ENCODE measurements around the gene IKBKG.
"Not testable (repeated sequence)": the region's sequence is repeated elsewhere in the genome, so short reads cannot be mapped to it uniquely, and the experiment has no call there.

Gene IKBKG

GRCh38 chrX:154570361-154570760, 22.9 kb downstream of the IKBKG start:
- not testable (repeated sequence) for DNase-seq

GRCh38 chrX:154573061-154573460, 25.6 kb downstream of the IKBKG start:
- not testable (repeated sequence) for DNase-seq

GRCh38 chrX:154575076-154575475, 27.7 kb downstream of the IKBKG start:
- DNase-seq: not testable (repeated sequence)

GRCh38 chrX:154582994-154583393, 35.6 kb downstream of the IKBKG start:
- not testable (repeated sequence) for DNase-seq

- DNase-seq: not testable (repeated sequence)
Observed at GRCh38 chrX:154584585-154585183, 37.3 kb downstream of the IKBKG start, which contains the start of gene CTAG1A. CTAG1A (plus strand) TSS chrX:154585133; CDS start chrX:154585207, 74 bp downstream.

GRCh38 chrX:154590415-154590814, 43.0 kb downstream of the IKBKG start:
- not testable (repeated sequence) for DNase-seq

GRCh38 chrX:154592505-154592904, 45.1 kb downstream of the IKBKG start:
- no peak for DNase-seq

GRCh38 chrX:154593201-154593600, 45.8 kb downstream of the IKBKG start:
- no peak for DNase-seq

- DNase-seq: no peak
Observed at GRCh38 chrX:154594491-154594890, 47.1 kb downstream of the IKBKG start.

- DNase-seq: no peak
Observed at GRCh38 chrX:154595559-154596249, 48.3 kb downstream of the IKBKG start.

GRCh38 chrX:154596290-154596929, 49.0 kb downstream of the IKBKG start:
- DNase-seq: no peak

- DNase-seq: no peak
Observed at GRCh38 chrX:154597221-154597620, 49.8 kb downstream of the IKBKG start.

GRCh38 chrX:154598656-154599055, 51.2 kb downstream of the IKBKG start:
- no peak for DNase-seq

GRCh38 chrX:154599531-154599930, 52.1 kb downstream of the IKBKG start:
- DNase-seq: no peak

- DNase-seq: no peak
Observed at GRCh38 chrX:154600759-154601374, 53.4 kb downstream of the IKBKG start.

GRCh38 chrX:154602226-154602625, 54.8 kb downstream of the IKBKG start:
- no peak for DNase-seq

GRCh38 chrX:154602766-154603437, 55.5 kb downstream of the IKBKG start:
- no peak for DNase-seq

GRCh38 chrX:154603438-154604430, 56.3 kb downstream of the IKBKG start:
- DNase-seq: no peak

GRCh38 chrX:154605566-154605965, 58.1 kb downstream of the IKBKG start:
- no peak for DNase-seq

GRCh38 chrX:154607370-154607769, 60.0 kb downstream of the IKBKG start:
- no peak for DNase-seq

- not testable (repeated sequence) for DNase-seq
Observed at GRCh38 chrX:154607976-154608375, 60.6 kb downstream of the IKBKG start.

GRCh38 chrX:154608823-154609222, 61.4 kb downstream of the IKBKG start:
- not testable (repeated sequence) for DNase-seq
